Measurements from ENCODE around the gene AGFG2.

DNA sequence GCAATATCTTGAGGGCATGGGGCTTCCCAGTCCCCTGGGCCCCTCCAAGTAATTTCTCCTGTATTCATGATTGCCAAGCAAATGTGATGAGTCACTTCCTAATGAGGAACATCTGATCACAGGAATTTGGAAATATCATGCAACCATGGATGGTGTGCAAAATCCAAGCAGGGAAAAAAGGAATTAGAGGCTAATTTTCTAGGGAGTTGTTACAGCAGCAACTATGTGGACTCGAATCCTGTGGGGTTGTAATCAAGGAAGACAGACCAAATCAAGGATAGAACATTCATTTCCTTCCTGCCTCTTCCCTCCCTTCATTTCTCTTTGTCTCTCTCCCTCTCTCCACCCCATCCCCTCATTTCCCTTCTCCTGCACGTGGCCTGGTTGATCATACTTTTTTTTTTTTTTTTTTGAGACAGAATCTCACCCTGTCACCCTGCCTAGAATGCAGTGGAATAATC is 23.9 kb upstream of the AGFG2 start:
- TF ChIP-seq, protein P1, sequence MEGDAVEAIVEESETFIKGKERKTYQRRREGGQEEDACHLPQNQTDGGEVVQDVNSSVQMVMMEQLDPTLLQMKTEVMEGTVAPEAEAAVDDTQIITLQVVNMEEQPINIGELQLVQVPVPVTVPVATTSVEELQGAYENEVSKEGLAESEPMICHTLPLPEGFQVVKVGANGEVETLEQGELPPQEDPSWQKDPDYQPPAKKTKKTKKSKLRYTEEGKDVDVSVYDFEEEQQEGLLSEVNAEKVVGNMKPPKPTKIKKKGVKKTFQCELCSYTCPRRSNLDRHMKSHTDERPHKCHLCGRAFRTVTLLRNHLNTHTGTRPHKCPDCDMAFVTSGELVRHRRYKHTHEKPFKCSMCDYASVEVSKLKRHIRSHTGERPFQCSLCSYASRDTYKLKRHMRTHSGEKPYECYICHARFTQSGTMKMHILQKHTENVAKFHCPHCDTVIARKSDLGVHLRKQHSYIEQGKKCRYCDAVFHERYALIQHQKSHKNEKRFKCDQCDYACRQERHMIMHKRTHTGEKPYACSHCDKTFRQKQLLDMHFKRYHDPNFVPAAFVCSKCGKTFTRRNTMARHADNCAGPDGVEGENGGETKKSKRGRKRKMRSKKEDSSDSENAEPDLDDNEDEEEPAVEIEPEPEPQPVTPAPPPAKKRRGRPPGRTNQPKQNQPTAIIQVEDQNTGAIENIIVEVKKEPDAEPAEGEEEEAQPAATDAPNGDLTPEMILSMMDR (IDR thresholded peaks at IDR 0.05): no peak
- no peak for TF ChIP-seq POLR2AphosphoS5 (IDR thresholded peaks at IDR 0.05)
- no peak for TF ChIP-seq POLR2A (IDR thresholded peaks at IDR 0.05)

Measured in prostate gland (tissue), 2 donors.